ENCODE results near the gene ROBO4.

DNA sequence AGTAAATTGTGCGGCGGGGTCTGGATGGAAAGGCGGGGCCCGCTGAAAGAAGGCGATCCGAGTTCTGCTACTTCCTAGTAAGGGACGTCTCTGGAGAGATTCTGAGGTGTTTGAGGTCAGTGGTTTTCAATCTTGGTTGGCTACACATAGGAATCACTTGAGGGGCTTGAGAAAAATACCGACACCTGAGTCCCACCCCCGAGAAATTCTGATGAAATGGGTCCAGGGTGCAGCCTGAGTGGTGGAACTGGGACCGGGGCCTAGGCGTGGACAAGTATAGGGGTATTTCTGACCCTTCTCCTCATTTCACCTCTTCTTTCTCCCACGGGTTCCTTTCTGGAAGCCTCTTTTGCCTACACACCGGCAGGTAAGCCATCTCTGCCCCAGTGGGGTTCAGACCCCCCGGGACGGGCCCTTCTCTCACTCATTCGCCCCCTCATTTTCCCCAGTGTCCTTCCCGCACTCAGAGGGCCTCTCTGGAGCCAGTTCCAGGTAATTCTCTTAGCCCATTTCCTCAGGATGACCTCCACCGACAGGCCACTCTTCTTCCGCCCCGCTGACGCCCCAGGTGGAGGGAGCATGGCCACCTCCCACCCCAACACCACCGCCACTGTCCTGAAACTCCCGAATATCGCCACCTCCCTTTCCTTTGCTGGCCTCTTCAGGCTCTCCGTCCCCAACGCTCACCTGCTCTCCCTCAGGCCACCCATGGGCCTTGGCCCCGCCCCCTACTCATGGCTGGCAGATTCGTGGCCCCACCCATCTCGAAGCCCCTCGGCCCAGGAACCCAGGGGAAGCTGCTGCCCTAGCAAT is 20.6 kb downstream of the ROBO4 start:
- TF ChIP-seq POLR2A (IDR thresholded peaks at IDR 0.05), result no peak
- TF ChIP-seq POLR2AphosphoS5 (IDR thresholded peaks at IDR 0.05), result peak; percentile 32 to 67 (median 50)
- TF ChIP-seq, protein P1, sequence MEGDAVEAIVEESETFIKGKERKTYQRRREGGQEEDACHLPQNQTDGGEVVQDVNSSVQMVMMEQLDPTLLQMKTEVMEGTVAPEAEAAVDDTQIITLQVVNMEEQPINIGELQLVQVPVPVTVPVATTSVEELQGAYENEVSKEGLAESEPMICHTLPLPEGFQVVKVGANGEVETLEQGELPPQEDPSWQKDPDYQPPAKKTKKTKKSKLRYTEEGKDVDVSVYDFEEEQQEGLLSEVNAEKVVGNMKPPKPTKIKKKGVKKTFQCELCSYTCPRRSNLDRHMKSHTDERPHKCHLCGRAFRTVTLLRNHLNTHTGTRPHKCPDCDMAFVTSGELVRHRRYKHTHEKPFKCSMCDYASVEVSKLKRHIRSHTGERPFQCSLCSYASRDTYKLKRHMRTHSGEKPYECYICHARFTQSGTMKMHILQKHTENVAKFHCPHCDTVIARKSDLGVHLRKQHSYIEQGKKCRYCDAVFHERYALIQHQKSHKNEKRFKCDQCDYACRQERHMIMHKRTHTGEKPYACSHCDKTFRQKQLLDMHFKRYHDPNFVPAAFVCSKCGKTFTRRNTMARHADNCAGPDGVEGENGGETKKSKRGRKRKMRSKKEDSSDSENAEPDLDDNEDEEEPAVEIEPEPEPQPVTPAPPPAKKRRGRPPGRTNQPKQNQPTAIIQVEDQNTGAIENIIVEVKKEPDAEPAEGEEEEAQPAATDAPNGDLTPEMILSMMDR (IDR thresholded peaks at IDR 0.05 in 8 of 11, conservative IDR thresholded peaks at IDR 0.05 in 3 of 11), result no peak

Data from spleen (tissue), 7 donors.